ENCODE data around the gene LCE5A.

Gene LCE5A

GRCh38 chr1:152495066-152495675 is 15.4 kb upstream of the LCE5A start:
- no peaks in the 10 kb centered on the region for H3K79me2 ChIP-seq (ENCODE audit: control insufficient read depth, insufficient read depth, low read length, unreplicated experiment)
- no peaks in the 10 kb centered on the region for H3K36me3 ChIP-seq (ENCODE audit: insufficient read depth, low read length)
- no peaks in the 10 kb centered on the region for H3K4me1 ChIP-seq (ENCODE audit: control insufficient read depth, insufficient read depth, low read length, unreplicated experiment)
- H3K27ac ChIP-seq (ENCODE audit: low read depth, low read length) = no peak overlapping the region
- no peak overlapping the region for H3K4me3 ChIP-seq (ENCODE audit: low read depth, low read length)
- peaks cover 6% of the 10 kb centered on the region; the same call in 1 of the 2 replicates for H3K27me3 ChIP-seq (ENCODE audit: insufficient read depth, low read length)
- H2AFZ ChIP-seq (ENCODE audit: low read length, unreplicated experiment) = no peak overlapping the region

- Histone ChIP-seq H3K27ac (ENCODE audit: low read depth, low read length) (no peak overlapping the region), H3K79me2 (ENCODE audit: control insufficient read depth, insufficient read depth, low read length, unreplicated experiment) (no peaks in the 10 kb centered on the region), H3K27me3 (ENCODE audit: insufficient read depth, low read length) (peaks cover 12% of the 10 kb centered on the region; the same call in 1 of the 2 replicates), H3K4me3 (ENCODE audit: low read depth, low read length) (no peak overlapping the region), H3K36me3 (ENCODE audit: insufficient read depth, low read length) (no peaks in the 10 kb centered on the region), H2AFZ (ENCODE audit: low read length, unreplicated experiment) (no peak overlapping the region), H3K4me1 (ENCODE audit: control insufficient read depth, insufficient read depth, low read length, unreplicated experiment) (no peaks in the 10 kb centered on the region)
These were observed 13.3 kb upstream of the LCE5A start for GRCh38 chr1:152497273-152497672.

- H3K36me3 ChIP-seq (ENCODE audit: insufficient read depth, low read length) = no peaks in the 10 kb centered on the region
- H3K27me3 ChIP-seq (ENCODE audit: insufficient read depth, low read length) = peaks cover 9% of the 10 kb centered on the region; the same call in 1 of the 2 replicates
- no peak overlapping the region for H3K4me3 ChIP-seq (ENCODE audit: low read depth, low read length)
- no peaks in the 10 kb centered on the region for H3K4me1 ChIP-seq (ENCODE audit: control insufficient read depth, insufficient read depth, low read length, unreplicated experiment)
- H3K79me2 ChIP-seq (ENCODE audit: control insufficient read depth, insufficient read depth, low read length, unreplicated experiment) = no peaks in the 10 kb centered on the region
- H3K27ac ChIP-seq (ENCODE audit: low read depth, low read length) = no peak overlapping the region
- no peak overlapping the region for H2AFZ ChIP-seq (ENCODE audit: low read length, unreplicated experiment)
These were observed 8.9 kb upstream of the LCE5A start for GRCh38 chr1:152501704-152502103.

GRCh38 chr1:152502496-152503180 is 8.0 kb upstream of the LCE5A start:
- no peak overlapping the region for H3K4me3 ChIP-seq (ENCODE audit: low read depth, low read length)
- H3K79me2 ChIP-seq (ENCODE audit: control insufficient read depth, insufficient read depth, low read length, unreplicated experiment) = no peaks in the 10 kb centered on the region
- H3K27ac ChIP-seq (ENCODE audit: low read depth, low read length) = no peak overlapping the region
- H2AFZ ChIP-seq (ENCODE audit: low read length, unreplicated experiment) = no peak overlapping the region
- no peaks in the 10 kb centered on the region for H3K4me1 ChIP-seq (ENCODE audit: control insufficient read depth, insufficient read depth, low read length, unreplicated experiment)
- peaks cover 17% of the 10 kb centered on the region for H3K27me3 ChIP-seq (ENCODE audit: insufficient read depth, low read length)
- H3K36me3 ChIP-seq (ENCODE audit: insufficient read depth, low read length) = no peaks in the 10 kb centered on the region

- Histone ChIP-seq H3K79me2 (ENCODE audit: control insufficient read depth, insufficient read depth, low read length, unreplicated experiment) (no peaks in the 10 kb centered on the region), H3K36me3 (ENCODE audit: insufficient read depth, low read length) (no peaks in the 10 kb centered on the region), H2AFZ (ENCODE audit: low read length, unreplicated experiment) (no peak overlapping the region), H3K27ac (ENCODE audit: low read depth, low read length) (no peak overlapping the region), H3K27me3 (ENCODE audit: insufficient read depth, low read length) (peaks cover 35% of the 10 kb centered on the region), H3K4me1 (ENCODE audit: control insufficient read depth, insufficient read depth, low read length, unreplicated experiment) (no peaks in the 10 kb centered on the region), H3K4me3 (ENCODE audit: low read depth, low read length) (no peak overlapping the region)
These were observed 5.5 kb upstream of the LCE5A start for GRCh38 chr1:152505083-152505482.

GRCh38 chr1:152506899-152507498 is 3.6 kb upstream of the LCE5A start:
- no peaks in the 10 kb centered on the region for H3K4me1 ChIP-seq (ENCODE audit: control insufficient read depth, insufficient read depth, low read length, unreplicated experiment)
- no peak overlapping the region for H3K27ac ChIP-seq (ENCODE audit: low read depth, low read length)
- H3K4me3 ChIP-seq (ENCODE audit: low read depth, low read length) = no peak overlapping the region
- H2AFZ ChIP-seq (ENCODE audit: low read length, unreplicated experiment) = no peak overlapping the region
- H3K36me3 ChIP-seq (ENCODE audit: insufficient read depth, low read length) = no peaks in the 10 kb centered on the region
- H3K79me2 ChIP-seq (ENCODE audit: control insufficient read depth, insufficient read depth, low read length, unreplicated experiment) = no peaks in the 10 kb centered on the region
- H3K27me3 ChIP-seq (ENCODE audit: insufficient read depth, low read length) = peaks cover 42% of the 10 kb centered on the region

- Histone ChIP-seq H3K79me2 (ENCODE audit: control insufficient read depth, insufficient read depth, low read length, unreplicated experiment) (no peaks in the 10 kb centered on the region), H2AFZ (ENCODE audit: low read length, unreplicated experiment) (no peak overlapping the region), H3K36me3 (ENCODE audit: insufficient read depth, low read length) (no peaks in the 10 kb centered on the region), H3K4me3 (ENCODE audit: low read depth, low read length) (no peak overlapping the region), H3K27ac (ENCODE audit: low read depth, low read length) (no peak overlapping the region), H3K27me3 (ENCODE audit: insufficient read depth, low read length) (peaks cover 83% of the 10 kb centered on the region), H3K4me1 (ENCODE audit: control insufficient read depth, insufficient read depth, low read length, unreplicated experiment) (no peaks in the 10 kb centered on the region)
These were observed 993 bp downstream of the LCE5A start for GRCh38 chr1:152511596-152511995.

GRCh38 chr1:152513081-152513480 is 2.5 kb downstream of the LCE5A start:
- H3K36me3 ChIP-seq (ENCODE audit: insufficient read depth, low read length) = no peaks in the 10 kb centered on the region
- H3K4me1 ChIP-seq (ENCODE audit: control insufficient read depth, insufficient read depth, low read length, unreplicated experiment) = peaks cover 11% of the 10 kb centered on the region
- no peak overlapping the region for H2AFZ ChIP-seq (ENCODE audit: low read length, unreplicated experiment)
- no peaks in the 10 kb centered on the region for H3K79me2 ChIP-seq (ENCODE audit: control insufficient read depth, insufficient read depth, low read length, unreplicated experiment)
- no peak overlapping the region for H3K4me3 ChIP-seq (ENCODE audit: low read depth, low read length)
- no peak overlapping the region for H3K27ac ChIP-seq (ENCODE audit: low read depth, low read length)
- H3K27me3 ChIP-seq (ENCODE audit: insufficient read depth, low read length) = peaks cover 76% of the 10 kb centered on the region

- Histone ChIP-seq H3K36me3 (ENCODE audit: insufficient read depth, low read length) (no peaks in the 10 kb centered on the region), H3K4me1 (ENCODE audit: control insufficient read depth, insufficient read depth, low read length, unreplicated experiment) (peaks cover 11% of the 10 kb centered on the region), H3K79me2 (ENCODE audit: control insufficient read depth, insufficient read depth, low read length, unreplicated experiment) (no peaks in the 10 kb centered on the region), H3K27ac (ENCODE audit: low read depth, low read length) (no peak overlapping the region), H3K27me3 (ENCODE audit: insufficient read depth, low read length) (peaks cover 65% of the 10 kb centered on the region), H3K4me3 (ENCODE audit: low read depth, low read length) (no peak overlapping the region), H2AFZ (ENCODE audit: low read length, unreplicated experiment) (no peak overlapping the region)
These were observed 4.3 kb downstream of the LCE5A start for GRCh38 chr1:152514715-152515433.

GRCh38 chr1:152515434-152515783 is 4.8 kb downstream of the LCE5A start:
- no peaks in the 10 kb centered on the region for H3K36me3 ChIP-seq (ENCODE audit: insufficient read depth, low read length)
- peaks cover 65% of the 10 kb centered on the region for H3K27me3 ChIP-seq (ENCODE audit: insufficient read depth, low read length)
- H3K79me2 ChIP-seq (ENCODE audit: control insufficient read depth, insufficient read depth, low read length, unreplicated experiment) = no peaks in the 10 kb centered on the region
- H2AFZ ChIP-seq (ENCODE audit: low read length, unreplicated experiment) = no peak overlapping the region
- H3K4me3 ChIP-seq (ENCODE audit: low read depth, low read length) = no peak overlapping the region
- H3K27ac ChIP-seq (ENCODE audit: low read depth, low read length) = no peak overlapping the region
- peaks cover 11% of the 10 kb centered on the region for H3K4me1 ChIP-seq (ENCODE audit: control insufficient read depth, insufficient read depth, low read length, unreplicated experiment)
